ENCODE measurements around the gene DTNA. TPM values are rescaled to one million over a fixed set of nuclear protein-coding genes. Genes with fewer than 3 reads are reported as not detected.

Gene DTNA
- total and polyA plus RNA-seq, 2 of the 8 experiments (the other 6 are each of a cell fraction or from before 2014, with no cell fraction given) = 30.2 to 32.7 TPM

GRCh38 chr18:34892379-34892778, 182.3 kb downstream of the DTNA start:
- no peak overlapping the region for H3K4ac ChIP-seq (replicated peaks; ENCODE audit: insufficient read length, low read depth, low read length)
- DNase-seq (ENCODE audit: low read depth in 1 of 2, low spot score in 2 of 2) (no peak), FAIRE-seq (no peak)
- H3K4me2 ChIP-seq (ENCODE audit: insufficient read depth in 1 of 2, low read depth in 2 of 2, low read length in 2 of 2) = no peak overlapping the region
- H4K91ac ChIP-seq (replicated peaks; ENCODE audit: insufficient read length, low read length) = no peak overlapping the region
- no peaks in the 10 kb centered on the region for H4K20me1 ChIP-seq (replicated peaks in 1 of 2; ENCODE audit: control insufficient read depth in 1 of 2, insufficient read depth in 2 of 2, low read length in 2 of 2)
- no peak overlapping the region for H3K27ac ChIP-seq (ENCODE audit: low read depth, low read length)
- H3K79me1 ChIP-seq (ENCODE audit: low read depth, low read length) = no peaks in the 10 kb centered on the region
- H2BK120ac ChIP-seq (replicated peaks; ENCODE audit: low read depth, low read length) = no peak overlapping the region
- peaks cover 2% of the 10 kb centered on the region; the same call in 1 of the 2 replicates for H3K23me2 ChIP-seq (ENCODE audit: low read depth, low read length)
- no peak overlapping the region for H3K23ac ChIP-seq (ENCODE audit: insufficient read length)
- CTCF ChIA-PET (ENCODE audit: partially characterized antibody) = no interaction called here
- H3K36me3 ChIP-seq (ENCODE audit: control insufficient read depth in 2 of 4, insufficient read depth in 4 of 4, low read length in 3 of 4) = peaks cover 0 to 2% (median 0%) of the 10 kb centered on the region in 4 experiments; a peak in 1 of 8 replicates
- no peak overlapping the region for H2BK15ac ChIP-seq (ENCODE audit: low read length)
- H3K79me2 ChIP-seq (ENCODE audit: control insufficient read depth in 1 of 2, insufficient read depth in 2 of 2, low read length in 2 of 2) = no peaks in the 10 kb centered on the region
- no peak overlapping the region for H3K4me3 ChIP-seq (ENCODE audit: extremely low read depth in 1 of 4, insufficient read depth in 2 of 4, low read depth in 3 of 4, low read length in 4 of 4)
- no peak overlapping the region for H2BK12ac ChIP-seq (ENCODE audit: low read depth, low read length)
- H3K18ac ChIP-seq (ENCODE audit: extremely low read depth, low read length) = no peak overlapping the region
- no peak overlapping the region for H3K9ac ChIP-seq (replicated peaks in 1 of 4; ENCODE audit: extremely low read depth in 1 of 4, low read depth in 3 of 4, low read length in 3 of 4)
- POLR2A ChIA-PET (ENCODE audit: partially characterized antibody) = no interaction called here
- H2AK5ac ChIP-seq (ENCODE audit: low read depth, low read length) = no peak overlapping the region
- H2AFZ ChIP-seq (ENCODE audit: low read length) = no peak overlapping the region
- no peak overlapping the region for H3K14ac ChIP-seq (ENCODE audit: insufficient read length)
- H4K5ac ChIP-seq (ENCODE audit: insufficient read length, low read depth, low read length) = no peak overlapping the region
- no peak overlapping the region for H3K56ac ChIP-seq (replicated peaks; ENCODE audit: insufficient read length, low read depth, low read length)
- no peak overlapping the region for H2BK5ac ChIP-seq (ENCODE audit: low read depth, low read length)
- no peak overlapping the region for H4K8ac ChIP-seq (ENCODE audit: extremely low read depth, insufficient read depth, low read length)
- H3K9me3 ChIP-seq (ENCODE audit: insufficient read depth in 2 of 2, low read depth in 1 of 2, low read length in 1 of 2) = peaks cover 9 to 12% of the 10 kb centered on the region in 2 experiments; a peak in 3 of 4 replicates
- TF ChIP-seq FOSL1 (IDR thresholded peaks at IDR 0.05; ENCODE audit: insufficient read depth, low read depth, low read length) (no peak), TCF12 (IDR thresholded peaks at IDR 0.05; ENCODE audit: low read depth, low read length) (no peak), SUZ12 (IDR thresholded peaks at IDR 0.05; ENCODE audit: low read length) (no peak), KDM1A (IDR thresholded peaks at IDR 0.05; ENCODE audit: borderline replicate concordance, low read length) (no peak), POLR2AphosphoS5 (IDR thresholded peaks at IDR 0.05; ENCODE audit: low read depth, low read length) (no peak)
- WGBS, 2 experiments (ENCODE audit: extremely low coverage in 1 of 2, insufficient coverage in 1 of 2, insufficient read length in 1 of 2, insufficient replicate concordance in 2 of 2, low coverage in 1 of 2, low lambda C conversion rate in 2 of 2, missing lambda C conversion rate in 1 of 2) = 77% methylated on average over 3 of the region's 3 CpGs; no CpG with 5 or more reads in 1 of the 2 experiments
- no peak overlapping the region for H2BK20ac ChIP-seq (ENCODE audit: low read length)
- H3K27me3 ChIP-seq (replicated peaks in 1 of 4; ENCODE audit: control insufficient read depth in 3 of 4, extremely low read depth in 1 of 4, insufficient read depth in 3 of 4, low read length in 3 of 4) = peaks cover 0 to 1% (median 0%) of the 10 kb centered on the region in 4 experiments; a peak in 1 of 7 replicates
- H3K4me1 ChIP-seq (replicated peaks in 1 of 4; ENCODE audit: control insufficient read depth in 3 of 4, insufficient read depth in 4 of 4, low read length in 3 of 4) = peaks cover 0 to 2% (median 0%) of the 10 kb centered on the region in 4 experiments; a peak in 1 of 7 replicates
